Airway epithelial cell (primary cell): ENCODE measurements around the gene ABHD16B. TPM values are rescaled to one million over a fixed set of nuclear protein-coding genes. Genes with fewer than 3 reads are reported as not detected.

ENCODE experiments used
- total RNA-seq: library from RNA; depleted of rRNA; stranded (reverse); fragments of >200 nt; gene quantifications from 2 replicates; pipeline ENCODE4 v1.2.3, GENCODE V29; 2015

The ABHD16B gene
- total RNA-seq: not detected in 2 replicates

GRCh38 chr20:63861365-63861934, at the start of gene ABHD16B:
Gene ABHD16B, plus strand, starts transcription at chr20:63861498. Its CDS starts 43 bp downstream, at chr20:63861541.

GRCh38 chr20:63830841-63831588, 30.3 kb upstream of the ABHD16B start, which contains the start of gene ZBTB46:
Gene ZBTB46, minus strand, starts transcription at chr20:63831264. Its CDS starts 40,507 bp downstream, at chr20:63790757.

GRCh38 chr20:63864978-63865640, 3.8 kb downstream of the ABHD16B start, which contains the start of gene TPD52L2:
Gene TPD52L2, plus strand, starts transcription at chr20:63865270. Its CDS starts 96 bp downstream, at chr20:63865366.

GRCh38 chr20:63894358-63895201, 33.3 kb downstream of the ABHD16B start, which contains the start of gene DNAJC5:
Gene DNAJC5, plus strand, starts transcription at chr20:63895126. Its CDS starts 33,220 bp downstream, at chr20:63928346.

Other genes starting within 250 kb of the ABHD16B start
- 7.5 and 11.6 TPM in 2 replicates for gene GMEB2, start 234.4 kb upstream of the ABHD16B start, total RNA-seq
- gene STMN3, start 208.1 kb upstream of the ABHD16B start, total RNA-seq: 4.1 and 5.6 TPM in 2 replicates
- gene RTEL1, start 203.2 kb upstream of the ABHD16B start, total RNA-seq: 12.5 and 13.0 TPM in 2 replicates
- 31.8 and 39.1 TPM in 2 replicates for gene TNFRSF6B, start 164.8 kb upstream of the ABHD16B start, total RNA-seq
- gene ARFRP1, start 153.5 kb upstream of the ABHD16B start, total RNA-seq: 37.6 and 49.9 TPM in 2 replicates
- 22.0 and 35.1 TPM in 2 replicates for gene ZGPAT, start 153.5 kb upstream of the ABHD16B start, total RNA-seq
- gene LIME1, start 124.8 kb upstream of the ABHD16B start, total RNA-seq: 6.3 and 10.9 TPM in 2 replicates
- 88.0 and 107 TPM in 2 replicates for gene SLC2A4RG, start 121.7 kb upstream of the ABHD16B start, total RNA-seq
- 0.42 and 0.93 TPM in 2 replicates for gene ZBTB46, start 30.2 kb upstream of the ABHD16B start, total RNA-seq
- 85.5 and 103 TPM in 2 replicates for gene TPD52L2, start 3.8 kb downstream of the ABHD16B start, total RNA-seq
- 70.0 and 72.2 TPM in 2 replicates for gene DNAJC5, start 33.6 kb downstream of the ABHD16B start, total RNA-seq
- gene UCKL1, start 94.9 kb downstream of the ABHD16B start, total RNA-seq: 9.5 and 23.1 TPM in 2 replicates
- 10.5 and 14.2 TPM in 2 replicates for gene ZNF512B, start 108.4 kb downstream of the ABHD16B start, total RNA-seq
- 11.1 and 11.6 TPM in 2 replicates for gene SAMD10, start 118.1 kb downstream of the ABHD16B start, total RNA-seq
- 38.0 and 43.2 TPM in 2 replicates for gene PRPF6, start 119.6 kb downstream of the ABHD16B start, total RNA-seq
- gene C20orf204, start 174.7 kb downstream of the ABHD16B start, total RNA-seq: 0.14 and 0.74 TPM in 2 replicates
- gene SOX18, start 188.1 kb downstream of the ABHD16B start, total RNA-seq: 0.07 TPM in 1 of 2 replicates, not detected in the other
- gene TCEA2, start 201.7 kb downstream of the ABHD16B start, total RNA-seq: 9.5 and 10.0 TPM in 2 replicates
- gene RGS19, start 218.0 kb downstream of the ABHD16B start, total RNA-seq: 21.4 and 22.6 TPM in 2 replicates
- gene OPRL1, start 218.6 kb downstream of the ABHD16B start, total RNA-seq: 0.28 and 1.6 TPM in 2 replicates
- gene LKAAEAR1, start 222.9 kb downstream of the ABHD16B start, total RNA-seq: 0.28 TPM in 1 of 2 replicates, not detected in the other
- gene NPBWR2, start 246.1 kb downstream of the ABHD16B start, total RNA-seq: not detected in 2 replicates